GM03348 (cell line): ENCODE data around the gene DHRS1.

Experiments
- DNase-seq: peaks from one replicate; pipeline ENCODE4 v3.0.0; 2012; ENCODE audit warnings: low spot score

The DHRS1 gene

DNA sequence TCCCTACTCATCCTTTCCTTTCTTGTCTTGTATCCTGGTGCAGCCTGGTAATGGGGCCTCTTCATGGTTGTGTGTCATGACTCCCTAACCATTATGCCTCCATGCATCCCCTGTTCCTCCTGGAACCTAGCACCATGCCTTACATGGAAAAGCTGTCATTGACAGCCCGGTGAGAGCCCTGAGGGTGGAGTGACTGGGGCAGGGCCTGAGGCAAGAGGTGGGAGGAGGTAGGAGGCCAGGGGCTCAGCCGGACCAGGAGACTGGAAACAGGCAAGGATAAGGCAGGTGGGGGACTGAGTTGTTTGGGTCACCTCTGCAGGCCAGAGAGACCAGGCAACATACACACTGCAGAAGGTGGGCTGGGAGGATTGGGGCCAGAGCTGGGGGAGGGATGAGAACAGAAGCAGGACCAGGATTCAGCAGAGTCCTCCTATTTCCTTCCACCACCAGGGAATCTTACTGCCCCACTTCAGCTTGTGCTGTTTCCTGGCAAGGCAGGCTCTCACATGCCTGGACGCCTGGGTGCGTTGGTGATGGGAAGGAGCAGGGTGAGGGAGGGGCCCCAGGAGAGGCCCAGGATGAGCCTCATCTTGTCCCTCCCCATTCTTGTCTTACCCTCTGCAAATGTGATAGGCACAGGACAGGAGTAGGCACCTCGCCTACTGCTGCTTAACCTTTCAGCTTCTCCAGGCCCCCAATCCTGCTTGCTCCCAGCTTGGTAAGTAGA lies 10.1 kb upstream of the DHRS1 start, which contains the start of gene LTB4R2:
Gene LTB4R2, plus strand, starts transcription at position 603 of the 727 bp plus-strand sequence. CDS start 525 bp downstream, outside the sequence.
- no peak for DNase-seq

- DNase-seq: no peak
Observed at GRCh38 chr14:24308342-24309124, 9.0 kb upstream of the DHRS1 start.

DNA sequence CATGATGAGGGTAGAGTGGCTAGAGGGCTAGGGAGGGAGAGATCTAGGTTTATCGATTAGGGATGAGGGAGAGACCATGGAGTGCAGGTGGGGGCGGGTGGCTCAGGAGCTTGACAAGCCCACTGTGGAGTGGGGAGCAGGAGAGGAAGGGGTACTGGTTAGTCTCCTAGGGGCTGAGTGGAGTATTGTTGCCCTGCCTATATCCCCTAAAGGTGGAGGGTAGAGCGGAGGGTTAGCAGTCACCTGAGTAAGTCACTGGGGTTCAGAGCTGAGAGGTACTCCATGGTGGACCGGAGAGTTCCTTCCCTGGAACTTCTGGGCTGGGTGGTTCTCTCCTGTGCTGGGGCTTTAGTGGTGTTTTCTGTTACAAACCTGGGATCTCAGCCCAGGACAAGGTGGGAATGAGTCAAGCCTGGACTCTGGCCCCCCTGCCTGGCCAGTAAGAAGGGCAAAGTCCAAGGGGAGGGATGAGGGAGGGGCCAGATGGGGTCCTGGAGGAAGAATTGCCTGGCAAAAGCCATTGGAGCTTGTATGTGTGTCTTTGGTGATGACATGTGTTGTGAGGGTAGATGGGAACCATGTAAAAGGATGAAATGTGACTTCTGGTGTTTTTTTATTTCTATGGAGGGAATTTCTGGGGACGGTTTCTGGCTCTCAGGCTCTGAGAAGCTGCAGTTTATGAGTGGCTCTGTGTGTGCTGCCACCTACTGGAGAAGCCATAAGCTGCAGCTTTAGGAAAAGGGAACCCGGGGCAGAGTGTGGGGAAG lies 8.2 kb upstream of the DHRS1 start, which contains the start of gene CIDEB:
Gene CIDEB, minus strand, starts transcription at position 403 of the 767 bp plus-strand sequence. Its CDS starts 119 bp downstream, at position 284.
- peak; percentile 85 for DNase-seq

GRCh38 chr14:24307156-24307574 lies 7.6 kb upstream of the DHRS1 start:
- no peak for DNase-seq

DNA sequence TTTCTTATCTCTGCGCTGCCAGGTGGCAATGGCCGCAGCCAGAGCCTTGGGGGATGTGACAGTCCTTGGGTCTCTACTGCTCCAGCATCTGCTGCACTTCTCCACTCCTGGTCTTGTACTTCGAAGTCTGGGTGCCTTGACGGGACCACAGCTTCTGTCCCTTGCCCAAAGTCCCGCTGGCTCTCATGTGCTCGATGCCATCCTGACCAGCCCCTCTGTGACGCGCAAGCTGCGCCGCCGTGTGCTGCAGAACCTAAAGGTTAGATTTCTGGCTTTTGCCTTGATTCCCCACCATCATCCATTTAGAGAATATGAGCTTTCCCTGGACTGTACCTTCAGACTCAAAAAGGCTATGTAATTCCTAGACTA lies 4.4 kb upstream of the DHRS1 start:
- no peak for DNase-seq

GRCh38 chr14:24300326-24300980 lies 873 bp upstream of the DHRS1 start:
- no peak for DNase-seq

GRCh38 chr14:24298892-24299254 lies 707 bp downstream of the DHRS1 start:
- peak; percentile 69 for DNase-seq

- DNase-seq: no peak
Observed at GRCh38 chr14:24297190-24297964, 2.2 kb downstream of the DHRS1 start.

GRCh38 chr14:24296341-24297157 lies 3.0 kb downstream of the DHRS1 start:
- DNase-seq: peak; percentile 88

GRCh38 chr14:24293525-24293924 lies 6.1 kb downstream of the DHRS1 start:
- no peak for DNase-seq

- no peak for DNase-seq
Observed at GRCh38 chr14:24292118-24292807, 7.3 kb downstream of the DHRS1 start.

- DNase-seq: no peak
Observed at GRCh38 chr14:24291446-24292117, 8.0 kb downstream of the DHRS1 start.

DNA sequence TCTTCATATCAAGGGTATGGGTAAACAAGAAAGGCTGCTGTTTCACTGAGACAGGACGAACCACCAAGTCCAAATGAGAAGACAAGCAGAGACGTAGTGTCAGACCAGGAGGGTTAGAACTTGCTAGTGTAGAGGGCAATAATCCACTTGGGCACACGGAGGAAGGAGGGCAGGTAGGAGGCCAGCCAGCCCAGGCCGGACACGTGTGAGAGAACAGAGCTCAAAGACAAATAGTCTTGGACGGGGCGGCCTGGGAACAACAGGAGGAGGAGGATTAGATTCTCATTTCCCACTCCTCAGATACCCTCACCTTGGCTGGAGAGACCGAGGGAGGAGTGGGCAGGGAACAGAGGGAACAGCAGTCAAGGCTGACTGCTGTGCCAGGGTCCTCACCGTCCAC lies 8.8 kb downstream of the DHRS1 start:
- no peak for DNase-seq

DNA sequence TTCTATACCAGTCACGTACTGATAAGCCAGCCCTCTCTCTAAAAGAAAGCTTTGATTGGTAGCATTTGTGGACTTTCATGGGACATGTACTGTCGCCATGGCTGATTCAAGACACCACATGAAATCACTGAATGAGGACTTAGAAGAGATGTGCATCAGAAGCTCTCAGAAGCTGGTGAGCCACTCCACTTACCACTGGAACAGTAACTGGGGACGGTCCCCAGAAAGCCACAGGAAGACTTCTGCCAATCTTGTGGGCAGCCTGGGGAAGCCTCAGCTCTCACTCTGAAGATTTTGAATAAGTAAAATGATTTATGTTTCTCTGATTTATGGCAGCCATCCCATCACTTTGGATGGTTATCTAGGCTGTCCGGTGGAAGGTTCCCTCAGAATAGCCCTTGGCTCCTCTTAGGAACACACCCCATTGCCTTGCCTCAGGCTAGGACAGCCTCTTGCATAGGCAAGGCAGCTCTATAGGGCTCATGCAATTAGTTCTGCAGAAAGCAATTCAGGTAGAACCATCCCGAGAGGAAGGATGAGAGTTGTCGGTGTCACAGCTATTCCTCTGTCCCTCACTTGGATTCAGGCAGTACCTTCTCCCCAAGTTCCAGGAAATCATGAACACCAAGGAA lies 9.8 kb downstream of the DHRS1 start:
- DNase-seq: no peak

GRCh38 chr14:24286996-24287395 lies 12.6 kb downstream of the DHRS1 start:
- no peak for DNase-seq

DNA sequence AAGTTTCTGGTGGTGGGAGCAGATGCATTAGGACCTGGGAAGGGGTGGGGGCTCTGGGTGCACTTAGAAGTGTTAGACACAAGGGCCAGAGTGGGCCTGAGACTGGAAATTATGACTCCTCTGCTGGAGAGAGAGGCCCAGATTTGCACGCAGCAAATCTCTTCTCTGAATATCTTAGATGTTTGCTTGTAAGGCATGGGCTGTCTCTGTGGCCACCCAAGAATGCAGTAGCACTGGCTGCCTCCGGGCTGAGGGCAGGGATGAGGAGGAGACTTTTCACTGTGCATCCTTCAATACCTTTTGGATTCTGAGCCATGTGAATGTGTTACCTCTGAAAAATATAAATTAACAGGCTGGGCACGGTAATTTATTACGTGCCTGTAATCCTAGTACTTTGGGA lies 14.2 kb downstream of the DHRS1 start:
- peak; percentile 40 for DNase-seq

DNA sequence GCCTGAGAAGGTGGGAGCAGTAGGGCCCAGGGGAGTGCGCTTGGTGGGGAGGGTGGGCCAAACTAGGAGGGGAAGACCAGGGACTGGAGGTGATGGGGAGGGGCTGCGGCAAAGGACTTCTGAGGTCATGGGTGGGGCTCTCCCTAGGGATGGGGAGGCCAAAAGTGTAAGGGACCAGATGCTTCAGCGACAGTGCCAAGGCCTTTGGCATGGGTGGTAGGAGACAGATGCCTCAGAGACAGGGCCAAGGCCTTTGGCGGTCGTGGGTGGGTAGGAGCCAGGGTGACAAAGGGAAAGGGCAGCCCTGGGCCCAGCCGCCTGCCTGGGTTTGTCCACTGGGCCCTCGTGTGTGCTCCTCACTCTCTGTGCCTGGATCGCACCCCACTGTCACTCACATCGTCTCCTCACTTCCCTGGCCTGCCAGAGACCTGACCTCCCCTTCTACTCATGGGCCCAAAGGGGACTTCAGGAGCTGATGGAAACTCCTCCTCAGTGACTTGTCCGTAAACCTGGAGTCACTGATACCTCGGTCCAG lies 15.0 kb downstream of the DHRS1 start:
- no peak for DNase-seq

DNA sequence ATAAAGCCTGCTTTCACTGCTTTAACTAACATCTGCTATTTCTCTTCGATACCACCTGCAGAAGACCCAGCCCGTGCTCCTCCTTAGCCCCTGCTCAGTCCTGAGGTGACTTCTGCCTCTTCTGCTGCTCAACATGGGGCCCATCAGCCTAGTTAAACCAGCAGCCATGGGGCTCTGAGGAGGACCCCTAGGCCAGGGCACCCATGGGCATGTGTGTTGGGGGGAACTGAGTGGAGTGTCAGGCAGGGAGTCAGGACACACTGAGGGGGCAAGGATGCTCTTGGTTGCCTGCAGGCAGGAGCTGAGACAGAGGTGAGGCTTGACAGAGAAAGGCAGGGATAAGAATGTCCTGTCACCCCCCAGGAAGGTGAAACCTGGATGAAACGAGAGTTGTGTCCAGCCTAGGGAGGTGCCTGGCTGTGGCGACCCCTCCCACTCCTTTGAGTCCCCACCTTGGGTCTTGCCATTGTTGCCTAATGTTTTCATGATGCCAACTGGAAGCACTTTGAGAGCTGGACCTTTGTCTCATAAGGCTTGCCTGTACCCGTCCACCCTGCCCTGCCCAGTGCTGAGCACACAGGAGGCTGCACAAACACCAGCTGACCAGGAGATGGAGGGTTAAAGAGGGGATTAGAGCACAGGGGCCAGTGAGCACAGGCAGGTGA lies 15.7 kb downstream of the DHRS1 start:
- no peak for DNase-seq
